Kidney epithelial cell (primary cell): ENCODE data around the gene UBE2C. TPM values are rescaled to one million over a fixed set of nuclear protein-coding genes. Genes with fewer than 3 reads are reported as not detected.

ENCODE experiments used
- DNase-seq: peaks from one replicate; pipeline ENCODE4 v3.0.0-alpha.2; 2010; ENCODE audit warnings: low read depth
- H3K27me3 ChIP-seq: 2 replicates; pipeline ENCODE4 v1.6.0; 2011; ENCODE audit warnings: low read length; ENCODE audit not compliant: control insufficient read depth, insufficient read depth
- H3K36me3 ChIP-seq: 2 replicates; pipeline ENCODE4 v1.5.1; 2011; ENCODE audit warnings: low read length; ENCODE audit not compliant: control insufficient read depth, insufficient read depth
- H3K4me3 ChIP-seq: 2 replicates; pipeline ENCODE4 v1.5.1; 2011; ENCODE audit warnings: low read depth, mild to moderate bottlenecking, control low read depth, low read length
- total RNA-seq: library from RNA; depleted of rRNA; stranded (reverse); fragments of >200 nt; gene quantifications from 2 replicates; pipeline ENCODE4 v1.2.3, GENCODE V29; 2015
- TF ChIP-seq, protein P1 (sequence below): IDR thresholded peaks from 2 replicates; pipeline ENCODE4 v1.5.1; 2011; ENCODE audit warnings: mild to moderate bottlenecking, moderate library complexity, low read length, control low read depth, inconsistent platforms; ENCODE audit not compliant: insufficient read depth, poor library complexity, severe bottlenecking

The UBE2C gene
- total RNA-seq, 1 donor from 2014 or later = 31.3 TPM

DNA sequence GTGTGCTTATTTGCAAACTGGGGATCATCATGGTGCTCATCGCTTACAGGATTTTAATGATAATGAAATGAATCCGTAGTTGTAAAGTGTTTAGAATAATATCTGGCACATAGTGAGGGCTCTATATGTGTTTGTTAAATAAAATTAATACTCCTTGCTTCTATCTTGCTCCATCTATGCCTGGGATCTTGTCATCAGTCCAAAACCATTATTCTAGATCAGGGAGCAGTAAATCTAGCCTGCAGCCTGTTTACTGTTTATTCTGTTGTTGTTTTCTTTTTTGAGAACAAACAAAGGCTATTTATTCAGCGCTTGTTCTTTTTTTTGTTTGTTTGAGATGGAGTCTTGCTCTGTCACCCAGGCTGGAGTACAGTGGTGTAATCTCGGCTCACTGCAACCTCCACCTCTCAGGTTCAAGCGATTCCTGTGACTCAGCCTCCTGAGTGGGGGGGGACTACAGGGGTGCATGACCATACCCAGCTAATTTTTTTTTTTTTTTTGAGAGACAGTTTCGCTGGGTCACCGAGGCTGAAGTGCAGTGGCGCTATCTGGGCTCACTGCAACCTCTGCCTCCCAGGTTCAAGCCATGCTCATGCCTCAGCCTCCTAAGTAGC, 36.6 kb downstream of the UBE2C start:
- H3K4me3 ChIP-seq = no peak overlapping the region
- no peak for DNase-seq
- no peaks in the 10 kb centered on the region for H3K27me3 ChIP-seq
- H3K36me3 ChIP-seq = peaks cover 2% of the 10 kb centered on the region
- TF ChIP-seq, protein P1, sequence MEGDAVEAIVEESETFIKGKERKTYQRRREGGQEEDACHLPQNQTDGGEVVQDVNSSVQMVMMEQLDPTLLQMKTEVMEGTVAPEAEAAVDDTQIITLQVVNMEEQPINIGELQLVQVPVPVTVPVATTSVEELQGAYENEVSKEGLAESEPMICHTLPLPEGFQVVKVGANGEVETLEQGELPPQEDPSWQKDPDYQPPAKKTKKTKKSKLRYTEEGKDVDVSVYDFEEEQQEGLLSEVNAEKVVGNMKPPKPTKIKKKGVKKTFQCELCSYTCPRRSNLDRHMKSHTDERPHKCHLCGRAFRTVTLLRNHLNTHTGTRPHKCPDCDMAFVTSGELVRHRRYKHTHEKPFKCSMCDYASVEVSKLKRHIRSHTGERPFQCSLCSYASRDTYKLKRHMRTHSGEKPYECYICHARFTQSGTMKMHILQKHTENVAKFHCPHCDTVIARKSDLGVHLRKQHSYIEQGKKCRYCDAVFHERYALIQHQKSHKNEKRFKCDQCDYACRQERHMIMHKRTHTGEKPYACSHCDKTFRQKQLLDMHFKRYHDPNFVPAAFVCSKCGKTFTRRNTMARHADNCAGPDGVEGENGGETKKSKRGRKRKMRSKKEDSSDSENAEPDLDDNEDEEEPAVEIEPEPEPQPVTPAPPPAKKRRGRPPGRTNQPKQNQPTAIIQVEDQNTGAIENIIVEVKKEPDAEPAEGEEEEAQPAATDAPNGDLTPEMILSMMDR = no peak

DNA sequence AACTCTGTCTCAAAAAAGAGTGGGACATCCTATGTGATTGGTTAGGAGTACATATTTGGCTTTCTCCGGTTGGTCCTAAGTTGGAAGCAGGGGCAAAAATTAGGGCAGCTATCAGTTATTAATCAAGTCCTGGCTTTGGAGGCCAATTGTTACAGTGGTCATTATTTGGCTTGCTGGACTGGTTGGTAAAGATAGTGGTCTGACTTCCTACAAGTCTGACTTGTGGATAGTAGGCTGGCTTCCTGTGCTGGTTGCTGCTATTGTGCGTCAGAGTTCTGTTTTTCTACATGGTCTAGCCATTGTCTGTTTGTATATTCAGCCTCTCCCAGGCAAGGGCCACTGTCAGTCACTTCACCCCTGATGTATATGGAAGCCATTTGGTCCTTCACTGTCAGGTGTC, 37.8 kb downstream of the UBE2C start:
- Histone ChIP-seq H3K36me3 (peaks cover 2% of the 10 kb centered on the region), H3K27me3 (no peaks in the 10 kb centered on the region), H3K4me3 (no peak overlapping the region)
- TF ChIP-seq, protein P1 = no peak
- DNase-seq = no peak

DNA sequence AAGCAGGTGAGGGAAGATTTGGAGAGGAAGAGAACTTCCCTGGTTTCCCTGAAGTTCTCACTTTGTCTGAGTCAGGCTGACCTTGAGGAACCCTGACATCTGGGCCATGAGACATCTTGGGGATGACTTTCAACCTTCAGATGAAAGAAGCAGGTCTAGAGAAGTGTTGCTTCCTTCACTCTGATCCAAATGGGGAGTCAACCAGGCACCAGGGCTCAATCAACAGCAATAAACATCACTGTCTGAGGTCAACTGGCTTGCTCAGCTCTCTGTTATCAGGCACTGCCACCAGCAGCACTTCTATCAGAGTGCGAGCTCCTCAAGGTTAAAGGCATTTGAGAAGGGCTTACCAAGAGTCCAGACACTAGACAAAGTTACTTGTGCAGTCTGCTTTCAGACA, 38.5 kb downstream of the UBE2C start:
- Histone ChIP-seq H3K36me3 (no peaks in the 10 kb centered on the region), H3K4me3 (no peak overlapping the region), H3K27me3 (no peaks in the 10 kb centered on the region)
- TF ChIP-seq, protein P1 = no peak
- DNase-seq = no peak

DNA sequence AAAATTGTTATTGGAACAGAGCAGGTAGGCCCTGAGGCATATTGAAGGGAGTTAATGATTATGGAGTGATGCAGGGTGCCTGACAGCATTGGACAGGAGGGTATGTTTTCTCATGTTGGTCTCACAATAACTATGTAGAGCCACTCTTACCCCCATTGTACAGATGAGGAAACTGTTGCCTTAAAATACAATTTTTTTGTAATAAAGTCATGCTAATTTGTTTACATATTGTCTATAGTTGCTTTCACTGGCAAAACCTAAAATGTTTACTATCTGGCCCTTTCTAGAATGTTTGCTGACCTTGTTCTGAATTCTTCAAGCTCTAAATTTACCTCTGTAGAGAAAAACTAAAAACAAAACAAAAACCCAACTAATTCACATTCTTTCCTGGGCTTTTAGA, 39.1 kb downstream of the UBE2C start:
- Histone ChIP-seq H3K27me3 (no peaks in the 10 kb centered on the region), H3K36me3 (no peaks in the 10 kb centered on the region), H3K4me3 (no peak overlapping the region)
- no peak for DNase-seq
- TF ChIP-seq, protein P1 = no peak

DNA sequence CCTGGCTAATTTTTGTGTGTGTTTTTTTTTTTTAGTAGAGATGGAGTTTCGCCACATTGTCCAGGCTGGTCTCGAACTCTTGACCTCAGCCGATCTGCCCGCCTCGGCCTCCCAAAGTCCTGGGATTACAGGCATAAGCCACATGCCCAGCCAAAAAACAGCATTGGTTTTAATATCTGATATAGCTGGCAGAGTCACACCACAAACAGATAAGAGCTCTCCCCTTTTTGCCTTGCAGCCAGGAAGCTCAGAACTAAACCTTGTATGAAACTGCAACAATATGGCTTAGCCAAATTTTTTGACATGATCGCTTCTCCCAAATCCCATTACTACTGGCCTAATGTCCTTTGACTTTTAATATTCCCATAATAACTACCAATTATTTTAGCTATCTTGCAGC, 39.9 kb downstream of the UBE2C start:
- DNase-seq = no peak
- no peaks in the 10 kb centered on the region for H3K36me3 ChIP-seq
- TF ChIP-seq, protein P1 = no peak
- no peak overlapping the region for H3K4me3 ChIP-seq
- no peaks in the 10 kb centered on the region for H3K27me3 ChIP-seq

DNA sequence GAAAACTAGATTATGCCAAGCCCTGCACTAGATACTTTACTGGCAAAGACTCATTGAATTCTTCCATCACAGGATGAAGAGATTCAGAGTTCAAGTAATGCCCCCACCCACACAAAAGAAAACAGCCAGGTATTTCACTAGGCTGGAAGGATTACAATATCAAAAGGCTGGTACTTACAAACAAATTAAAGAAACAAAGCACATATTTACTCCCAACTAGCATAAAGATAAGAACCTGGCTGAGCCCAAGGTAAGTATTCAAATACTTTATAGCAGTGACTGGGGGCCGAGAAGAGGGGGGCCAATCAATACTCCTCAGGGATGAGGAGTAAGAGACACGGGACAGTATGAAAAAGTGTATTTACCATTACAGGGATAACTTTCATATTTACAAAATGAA, 41.0 kb downstream of the UBE2C start:
- DNase-seq = no peak
- no peaks in the 10 kb centered on the region for H3K27me3 ChIP-seq
- no peak overlapping the region for H3K4me3 ChIP-seq
- no peaks in the 10 kb centered on the region for H3K36me3 ChIP-seq
- TF ChIP-seq, protein P1 = no peak
